A673 (cell line): ENCODE results near the gene SLC25A53. TPM values are rescaled to one million over a fixed set of nuclear protein-coding genes. Genes with fewer than 3 reads are reported as not detected.

Experiments
- BruUV-seq: library from RNA; stranded (reverse); fragments of 400-500 nt; replicated peaks from 2 replicates; lab custom pipeline; 2021; lab: Mats Ljungman, UMichigan
- CTCF ChIA-PET: fragments of 300-600 bp; sonication (Branson Sonifier 250); formaldehyde crosslinking; loops from one replicate; lab custom pipeline; 2022; ENCODE audit warnings: antibody characterized with exemption; lab: Charles Lee
- POLR2A ChIA-PET: fragments of 300-600 bp; sonication (Branson Sonifier 250); formaldehyde crosslinking; loops from one replicate; lab custom pipeline; 2022; ENCODE audit warnings: antibody characterized with exemption; ENCODE audit not compliant: low non-redundant PET; lab: Charles Lee
- DNase-seq: peaks from one replicate; pipeline ENCODE4 v3.0.0-alpha.2; 2015; ENCODE audit warnings: low spot score
- H3K27ac ChIP-seq: fragments of 200-600 bp; sonication (generic); 2 replicates; pipeline ENCODE4 v1.5.1; 2016; ENCODE audit warnings: mixed run types, low read depth, mild to moderate bottlenecking, mixed read lengths, antibody characterized with exemption, low read length; ENCODE audit not compliant: poor library complexity, severe bottlenecking
- H3K27me3 ChIP-seq: fragments of 200-600 bp; sonication (generic); replicated peaks from 2 replicates; pipeline ENCODE4 v1.6.1; 2017; ENCODE audit warnings: mixed run types, low read depth, mild to moderate bottlenecking, mixed read lengths, antibody characterized with exemption, low read length; ENCODE audit not compliant: insufficient read depth, poor library complexity
- H3K36me3 ChIP-seq: fragments of 200-600 bp; sonication (generic); 2 replicates; pipeline ENCODE4 v1.6.1; 2016; ENCODE audit warnings: mixed run types, mild to moderate bottlenecking, mixed read lengths, antibody characterized with exemption, low read length; ENCODE audit not compliant: insufficient read depth, poor library complexity, severe bottlenecking
- H3K4me1 ChIP-seq: fragments of 200-600 bp; sonication (generic); 2 replicates; pipeline ENCODE4 v1.6.1; 2017; ENCODE audit warnings: mixed run types, mild to moderate bottlenecking, mixed read lengths, antibody characterized with exemption, low read length; ENCODE audit not compliant: insufficient read depth, poor library complexity, severe bottlenecking
- H3K4me3 ChIP-seq: fragments of 200-600 bp; sonication (generic); 2 replicates; pipeline ENCODE4 v1.5.1; 2016; ENCODE audit warnings: low read depth, mixed run types, mild to moderate bottlenecking, mixed read lengths, low read length; ENCODE audit not compliant: poor library complexity, severe bottlenecking
- H3K9me3 ChIP-seq: fragments of 200-600 bp; sonication (generic); 2 replicates; pipeline ENCODE4 v1.6.1; 2016; ENCODE audit warnings: mixed run types, low read depth, mild to moderate bottlenecking, mixed read lengths, antibody characterized with exemption, low read length; ENCODE audit not compliant: poor library complexity, severe bottlenecking
- CTCF ChIP-seq: fragments of 300-800, 200-600 bp; sonication (generic); conservative IDR thresholded peaks from 2 replicates; pipeline ENCODE4 v1.5.1; 2017; ENCODE audit warnings: low read depth, mild to moderate bottlenecking, antibody characterized with exemption, low read length, moderate library complexity, mixed read lengths
- EZH2 ChIP-seq: fragments of 200-600 bp; sonication (generic); IDR thresholded peaks from 2 replicates; pipeline ENCODE4 v1.6.1; 2017; ENCODE audit warnings: borderline replicate concordance, low read depth, mild to moderate bottlenecking, mixed read lengths, antibody characterized with exemption, low read length; ENCODE audit not compliant: poor library complexity, severe bottlenecking
- intact Hi-C: fragments of 100-400 bp; cut with micrococcal nuclease; formaldehyde crosslinking; loops from one replicate; pipeline ENCODE4 v1.10.0; 2022; ENCODE audit not compliant: unreplicated experiment
- total RNA-seq: library from RNA; stranded (reverse); gene quantifications from 2 replicates; pipeline ENCODE4 v1.2.3, GENCODE V29; 2021

The SLC25A53 gene
- total RNA-seq, 1 experiment from 2014 or later: 3.4 TPM

- H3K9me3 ChIP-seq: no peaks in the 10 kb centered on the region
- H3K27me3 ChIP-seq: no peaks in the 10 kb centered on the region
- intact Hi-C loops: loop anchor here (2.0 kb wide), 1 partner anchor 76 kb away; no protein-coding TSS in a partner anchor
- DNase-seq: no peak
- no peak overlapping the region for H3K27ac ChIP-seq
- BruUV-seq: no TSS peak
- no peaks in the 10 kb centered on the region for H3K4me1 ChIP-seq
- H3K4me3 ChIP-seq: no peak overlapping the region
- TF ChIP-seq EZH2 (no peak), CTCF (no peak)
- H3K36me3 ChIP-seq: peaks cover 4% of the 10 kb centered on the region
- ChIA-PET CTCF (interaction anchor here (1.0 to 1.7 kb wide), 2 partner anchors 22 to 75 kb away, joined by 3 to 6 read pairs; no protein-coding TSS in a partner anchor), POLR2A (no interaction called here)
Observed at GRCh38 chrX:104195013-104195412, 38.2 kb upstream of the SLC25A53 start.

GRCh38 chrX:104193485-104193884, 36.7 kb upstream of the SLC25A53 start:
- ChIA-PET POLR2A (no interaction called here), CTCF (no interaction called here)
- Histone ChIP-seq H3K36me3 (peaks cover 4% of the 10 kb centered on the region), H3K27ac (no peak overlapping the region), H3K9me3 (no peaks in the 10 kb centered on the region), H3K4me3 (no peak overlapping the region), H3K27me3 (peaks cover under 1% of the 10 kb centered on the region), H3K4me1 (no peaks in the 10 kb centered on the region)
- DNase-seq: no peak
- TF ChIP-seq CTCF (no peak), EZH2 (no peak)
- intact Hi-C loops: no loop called here
- no TSS peak for BruUV-seq

- peaks cover 14% of the 10 kb centered on the region for H3K36me3 ChIP-seq
- no peak for DNase-seq
- ChIA-PET CTCF (no interaction called here), POLR2A (no interaction called here)
- H3K9me3 ChIP-seq: no peaks in the 10 kb centered on the region
- H3K27me3 ChIP-seq: peaks cover 3% of the 10 kb centered on the region
- no peak overlapping the region for H3K4me3 ChIP-seq
- no peak overlapping the region for H3K27ac ChIP-seq
- intact Hi-C loops: no loop called here
- no peaks in the 10 kb centered on the region for H3K4me1 ChIP-seq
- BruUV-seq: no TSS peak
- TF ChIP-seq CTCF (no peak), EZH2 (no peak)
Observed at GRCh38 chrX:104189837-104190236, 33.0 kb upstream of the SLC25A53 start.
